Fibroblast of skin of scalp (primary cell): ENCODE measurements around the gene TPRX1. TPM values are rescaled to one million over a fixed set of nuclear protein-coding genes. Genes with fewer than 3 reads are reported as not detected.
"Not testable (repeated sequence)": the region's sequence is repeated elsewhere in the genome, so short reads cannot be mapped to it uniquely, and the experiment has no call there.

Source experiments
- DNase-seq: peaks from one replicate; pipeline ENCODE4 v3.0.0-alpha.2; 2013
- polyA plus RNA-seq, 2 experiments: library from polyadenylated mRNA; unstranded; fragments of 120-200 nt; gene quantifications; one replicate each; pipeline ENCODE4 v1.2.1, GENCODE V29; 2013; ENCODE audit not compliant: insufficient read length in 2 of 2

The TPRX1 gene, protein sequence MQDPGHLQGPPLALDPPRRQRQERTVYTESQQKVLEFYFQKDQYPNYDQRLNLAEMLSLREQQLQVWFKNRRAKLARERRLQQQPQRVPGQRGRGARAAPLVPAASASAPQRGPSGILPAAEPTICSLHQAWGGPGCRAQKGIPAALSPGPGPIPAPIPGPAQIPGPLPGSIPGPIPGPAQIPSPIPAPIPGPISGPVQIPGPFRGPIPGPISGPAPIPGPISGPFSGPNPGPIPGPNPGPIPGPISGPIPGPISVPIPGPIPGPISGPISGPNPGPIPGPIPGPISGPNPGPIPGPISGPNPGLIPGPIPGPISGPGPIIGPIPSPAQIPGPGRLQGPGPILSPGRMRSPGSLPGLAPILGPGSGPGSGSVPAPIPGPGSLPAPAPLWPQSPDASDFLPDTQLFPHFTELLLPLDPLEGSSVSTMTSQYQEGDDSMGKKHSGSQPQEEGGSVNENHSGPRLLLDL
- not detected for polyA plus RNA-seq (2013, experiment 1 of 2; ENCODE audit: insufficient read length)
- not detected for polyA plus RNA-seq (2013, experiment 2 of 2; ENCODE audit: insufficient read length)

DNA sequence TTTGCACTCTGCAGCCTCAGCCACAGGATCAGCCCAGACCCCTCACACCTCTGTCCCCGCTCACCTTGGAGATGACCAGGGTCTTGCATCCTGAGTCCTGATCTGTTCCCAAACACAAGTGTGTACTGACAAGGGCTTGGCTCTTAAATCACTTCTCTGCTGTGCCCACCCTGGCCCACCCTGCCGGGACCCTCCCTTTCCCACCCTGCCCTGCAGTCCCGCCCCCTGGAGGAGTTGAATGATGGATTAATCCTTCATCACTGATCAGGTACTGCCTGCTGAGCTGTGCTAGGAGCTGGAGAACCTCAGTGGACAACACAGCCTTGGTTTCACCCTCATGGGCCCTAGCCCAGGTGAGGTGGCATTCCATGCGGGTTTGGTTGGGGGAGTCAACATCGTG is at the start of gene TPRX1:
TSS of gene TPRX1 (minus strand) at position 101 of the 400 bp plus-strand sequence. CDS start at position 89, 12 bp downstream.
- DNase-seq = not testable (repeated sequence)

DNA sequence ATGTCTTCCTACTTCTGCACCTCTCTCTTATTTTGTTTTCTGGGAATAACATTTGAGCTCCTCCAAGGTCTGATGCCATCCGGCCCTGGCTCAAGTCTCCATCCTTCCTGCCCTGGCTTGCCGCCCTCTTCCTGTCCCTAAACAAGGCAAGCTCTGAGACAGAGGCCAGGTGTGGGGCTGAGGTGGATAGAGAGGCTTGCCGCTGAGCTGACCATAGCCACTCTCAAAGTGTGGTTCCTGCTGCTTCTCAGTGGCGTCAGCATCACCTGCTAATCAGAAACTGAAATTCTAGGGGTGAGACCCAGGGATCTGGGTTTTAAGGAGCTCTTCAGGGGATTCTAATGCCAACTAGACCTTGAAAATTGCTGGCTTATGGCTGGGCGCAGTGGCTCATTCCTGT is 48.7 kb upstream of the TPRX1 start:
- no peak for DNase-seq

DNA sequence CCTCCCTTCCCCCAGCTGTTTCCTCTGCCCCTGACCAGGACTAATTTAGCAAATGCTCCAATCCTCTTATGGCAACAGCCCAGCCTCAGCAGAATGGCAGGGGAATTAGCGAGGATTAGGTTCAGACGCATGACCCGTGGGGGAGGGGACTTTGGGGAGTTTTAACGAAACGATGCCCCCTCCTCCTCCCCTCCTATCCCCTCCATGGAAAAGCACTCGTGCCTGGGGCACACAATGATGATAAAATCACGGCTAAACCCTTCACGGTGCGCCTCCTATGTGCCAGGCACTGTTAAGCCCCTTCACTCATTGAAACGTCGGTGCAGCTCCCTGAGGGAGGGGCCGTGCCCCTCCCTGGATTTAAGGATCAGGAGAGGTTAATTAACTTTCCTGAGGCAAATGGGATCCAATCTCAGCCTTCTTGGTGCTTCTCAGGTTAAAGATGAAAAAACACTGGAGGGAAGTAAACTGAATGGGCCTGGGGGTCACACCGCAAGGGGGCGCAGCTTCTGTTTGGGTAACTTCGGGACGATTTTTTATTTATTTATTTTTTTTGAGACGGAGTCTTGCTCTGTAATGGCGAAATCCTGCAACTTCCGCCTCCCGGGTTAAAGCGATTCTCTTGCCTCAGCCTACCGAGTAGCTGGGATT is 44.6 kb upstream of the TPRX1 start:
- DNase-seq = no peak

DNA sequence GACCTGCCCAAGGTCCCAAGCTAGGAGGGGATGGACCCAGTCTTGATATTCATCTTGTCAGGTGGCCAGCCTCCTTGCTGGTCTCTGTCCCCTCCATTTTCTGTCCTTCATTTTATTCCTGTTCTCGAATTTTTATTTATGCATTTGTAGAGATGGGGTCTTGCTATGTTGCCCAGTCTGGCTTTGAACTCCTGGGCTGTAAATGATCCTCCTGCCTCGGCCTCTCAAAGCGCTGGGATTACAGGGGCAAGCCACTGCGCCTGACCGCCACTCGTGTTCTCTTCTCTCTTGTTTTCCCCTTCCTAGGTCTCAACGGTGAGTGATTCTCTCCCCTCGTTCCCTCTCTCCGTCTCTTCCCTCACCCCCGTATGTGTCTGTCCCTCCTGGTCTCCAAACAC is 44.1 kb upstream of the TPRX1 start:
- no peak for DNase-seq

DNA sequence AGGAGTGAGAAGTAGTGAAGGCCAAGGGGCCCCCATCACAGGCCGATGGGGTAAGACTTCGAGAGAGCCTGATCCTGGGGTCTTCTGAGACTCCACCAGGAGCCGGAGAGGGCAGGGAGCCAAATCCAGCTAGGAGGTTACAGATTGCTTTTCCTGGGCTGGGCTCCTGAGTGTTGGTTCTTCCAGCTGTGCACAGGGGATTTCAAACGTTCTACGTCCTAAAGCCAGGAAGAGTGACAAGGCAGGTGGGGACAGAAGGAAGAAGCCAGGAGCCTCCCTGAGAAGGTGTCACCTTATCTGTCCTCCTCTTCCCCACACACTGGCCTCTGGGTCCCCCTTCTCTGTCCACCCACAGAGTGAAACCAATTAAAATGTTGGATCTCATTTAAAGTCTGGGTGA is 38.6 kb upstream of the TPRX1 start:
- no peak for DNase-seq

DNA sequence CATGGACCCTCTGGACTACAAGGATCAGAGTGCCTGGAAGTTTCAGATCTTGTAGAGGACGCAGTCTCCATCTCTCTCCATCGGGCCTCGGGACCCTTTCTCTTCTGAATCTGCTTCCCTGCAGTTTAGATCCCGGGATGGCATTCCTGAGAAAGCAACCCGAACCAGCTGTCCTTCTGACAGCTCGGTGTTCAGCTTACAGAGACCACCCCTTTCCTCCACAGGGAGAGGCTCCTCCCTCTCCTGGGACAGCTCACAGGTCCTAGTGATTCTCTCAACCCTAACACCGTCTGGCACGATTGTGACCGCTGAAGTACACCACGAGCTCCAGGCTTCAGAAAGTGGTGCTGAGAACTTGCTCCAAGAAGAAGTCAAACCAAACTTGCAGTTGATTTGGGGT is 35.6 kb upstream of the TPRX1 start:
- DNase-seq = no peak

DNA sequence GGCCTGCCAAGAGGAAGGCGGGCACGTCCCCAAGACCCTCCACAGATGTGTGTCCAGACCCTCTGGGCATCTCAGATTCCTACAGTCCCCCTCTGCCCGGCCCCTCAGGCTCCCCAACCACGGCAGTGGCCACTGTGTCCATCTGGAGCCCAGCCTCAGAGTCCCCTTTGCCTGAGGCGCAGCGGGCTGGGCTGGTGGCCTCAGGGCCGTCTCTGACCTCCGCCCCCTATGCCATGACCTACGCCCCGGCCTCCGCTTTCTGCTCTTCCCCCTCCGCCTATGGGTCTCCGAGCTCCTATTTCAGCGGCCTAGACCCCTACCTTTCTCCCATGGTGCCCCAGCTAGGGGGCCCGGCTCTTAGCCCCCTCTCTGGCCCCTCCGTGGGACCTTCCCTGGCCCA is 35.1 kb upstream of the TPRX1 start:
- no peak for DNase-seq

DNA sequence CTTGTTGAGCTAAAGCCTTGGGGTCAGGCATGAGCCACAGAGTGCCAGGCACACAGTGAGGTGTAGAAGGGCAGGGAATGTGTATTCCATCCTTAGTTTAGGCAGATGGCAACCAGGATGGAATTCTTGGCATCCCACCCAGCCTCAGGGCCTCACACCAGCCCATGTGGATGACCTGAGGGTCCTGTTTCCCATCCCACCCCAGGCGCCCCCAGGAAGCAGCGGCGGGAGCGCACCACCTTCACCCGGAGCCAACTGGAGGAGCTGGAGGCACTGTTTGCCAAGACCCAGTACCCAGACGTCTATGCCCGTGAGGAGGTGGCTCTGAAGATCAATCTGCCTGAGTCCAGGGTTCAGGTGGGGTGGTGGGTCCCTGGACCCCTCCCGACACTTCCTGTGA is 31.7 kb upstream of the TPRX1 start:
- no peak for DNase-seq

DNA sequence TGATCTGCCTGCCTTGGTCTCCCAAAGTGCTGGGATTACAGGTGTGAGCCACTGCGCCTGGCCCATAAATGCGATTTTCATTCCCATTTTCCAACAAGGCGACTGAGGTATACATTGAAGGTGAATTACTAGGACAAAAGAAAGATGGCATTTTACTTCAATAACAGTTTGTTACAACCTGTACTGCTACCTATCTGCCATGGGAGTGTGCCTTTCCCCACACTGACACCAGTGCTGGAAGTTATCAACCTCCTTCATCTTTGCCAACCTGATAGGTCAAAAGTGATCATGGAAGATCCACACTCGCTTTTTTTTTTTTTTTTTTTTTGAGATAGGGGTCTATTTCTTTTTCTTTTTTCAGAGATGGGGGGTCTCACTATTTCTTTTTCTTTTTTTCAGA is 28.4 kb upstream of the TPRX1 start:
- no peak for DNase-seq

DNA sequence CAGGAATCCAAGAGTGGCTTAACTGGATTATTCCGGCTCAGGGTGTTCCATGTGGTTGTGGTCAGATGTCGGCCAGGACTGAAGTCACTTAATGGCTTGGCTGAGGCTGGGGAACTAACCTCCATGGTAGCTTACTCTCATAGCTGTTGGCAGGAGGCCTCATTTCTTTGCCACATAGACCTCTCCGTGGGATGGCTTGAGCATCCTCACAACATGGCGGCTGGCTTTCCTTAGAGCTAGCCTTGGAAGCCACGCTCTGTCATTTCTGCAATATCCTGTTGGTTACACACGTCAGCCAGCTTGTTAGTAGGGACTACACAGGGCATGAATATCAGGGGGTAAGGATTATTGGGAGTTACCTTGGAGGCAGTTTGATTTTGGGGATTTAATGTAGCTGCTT is 22.4 kb upstream of the TPRX1 start:
- no peak for DNase-seq

DNA sequence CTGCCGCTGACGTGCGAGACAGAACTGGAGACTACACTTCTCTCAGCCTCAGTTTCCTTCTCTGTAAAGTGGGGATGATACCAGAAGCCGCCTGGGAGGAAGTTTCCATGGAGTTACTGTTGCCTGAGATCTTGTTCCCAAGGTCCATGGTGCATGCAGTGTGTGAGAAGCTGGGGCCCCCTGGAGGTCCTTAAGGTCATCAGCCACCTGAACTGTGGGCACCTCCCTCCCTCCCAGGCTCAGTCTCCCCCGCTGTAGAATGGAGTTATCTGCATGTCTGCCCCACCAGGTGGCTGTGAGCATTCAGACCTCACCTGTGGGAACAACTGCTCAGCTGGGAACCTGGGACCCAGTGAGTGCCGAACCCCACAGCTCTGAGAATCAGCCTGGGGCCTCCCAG is 20.0 kb upstream of the TPRX1 start:
- no peak for DNase-seq

DNA sequence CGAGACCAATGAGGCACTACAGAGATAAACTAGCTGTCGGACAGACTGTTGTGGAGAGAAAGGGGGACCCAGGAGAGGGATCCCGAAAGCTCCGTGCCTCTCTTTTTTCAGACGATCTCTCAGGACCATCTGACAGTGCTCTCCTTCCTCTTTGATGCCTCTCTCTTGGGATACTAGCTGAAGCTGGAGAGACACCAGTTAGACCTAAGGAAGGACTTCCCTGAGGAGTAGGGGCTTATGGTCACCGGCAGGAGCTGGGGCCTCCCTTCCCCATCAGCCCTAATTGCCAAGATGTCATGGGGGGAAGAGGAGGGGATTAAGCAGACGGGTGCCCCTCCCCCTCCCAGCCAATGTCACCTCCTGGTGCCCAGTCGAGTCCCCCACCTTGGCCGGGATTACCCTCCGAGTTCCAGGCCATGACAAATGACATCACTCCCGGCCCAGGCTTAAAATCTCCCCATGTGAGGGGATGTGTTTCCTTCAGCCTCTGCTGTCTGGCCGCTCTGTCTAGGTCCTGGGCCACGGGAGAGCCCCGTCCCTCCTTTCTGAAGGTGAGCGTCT is 17.2 kb upstream of the TPRX1 start, which contains the start of gene CRX:
TSS of gene CRX (plus strand) at position 478 of the 561 bp plus-strand sequence. CDS start 12,507 bp downstream, outside the sequence.
- no peak for DNase-seq

DNA sequence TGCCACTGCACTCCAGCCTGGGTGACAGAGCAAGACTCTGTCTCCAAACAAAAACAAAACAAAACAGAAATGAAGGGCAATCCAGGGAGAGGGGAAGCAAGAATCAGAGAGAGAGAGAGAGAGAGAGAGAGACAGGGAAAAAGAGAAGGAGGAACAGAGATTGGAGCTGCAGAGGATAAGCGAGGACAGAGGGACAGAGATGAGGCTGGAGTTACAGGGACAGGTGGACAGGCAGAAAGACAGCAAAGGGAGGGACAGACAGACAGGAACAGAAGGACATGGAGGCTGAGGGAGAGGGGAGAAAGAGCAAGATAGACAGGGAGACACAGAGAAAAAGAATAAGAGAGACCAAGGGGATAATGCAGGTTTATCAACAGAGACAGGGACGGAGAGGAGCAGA is 16.1 kb upstream of the TPRX1 start:
- DNase-seq = no peak

DNA sequence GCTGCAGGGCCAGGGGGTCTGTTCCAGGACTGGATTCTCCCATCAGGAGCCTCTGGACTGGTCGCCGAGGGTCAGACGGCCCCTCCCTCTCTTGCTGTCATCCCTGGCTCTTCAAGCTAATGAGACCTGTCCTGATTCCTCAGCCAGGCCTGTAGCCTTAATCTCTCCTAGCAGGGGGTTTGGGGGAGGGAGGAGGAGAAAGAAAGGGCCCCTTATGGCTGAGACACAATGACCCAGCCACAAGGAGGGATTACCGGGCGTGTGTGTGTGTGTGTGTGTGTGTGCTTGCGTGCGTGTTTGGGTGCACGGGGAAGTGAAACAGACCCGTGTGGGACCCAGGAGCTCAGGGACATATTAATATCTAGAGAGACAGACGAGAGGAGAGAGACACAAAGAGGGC is 15.5 kb upstream of the TPRX1 start:
- no peak for DNase-seq

DNA sequence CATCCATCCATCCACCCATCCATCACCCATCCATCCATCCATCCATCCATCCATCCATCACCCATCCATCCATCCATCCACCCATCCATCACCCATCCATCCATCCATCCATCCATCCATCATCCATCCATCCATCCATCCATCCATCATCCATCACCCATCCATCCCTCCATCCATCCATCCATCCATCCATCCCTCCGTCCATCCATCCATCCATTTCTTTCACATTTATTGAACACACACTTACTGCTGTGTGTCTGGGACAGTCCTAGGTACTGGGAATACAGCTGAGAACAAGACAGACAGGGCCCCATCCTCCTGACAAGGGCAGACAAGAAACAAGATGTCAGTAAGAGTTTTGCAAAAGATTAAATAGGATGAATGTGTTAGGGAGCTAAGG is 13.9 kb upstream of the TPRX1 start:
- DNase-seq = not testable (repeated sequence)

DNA sequence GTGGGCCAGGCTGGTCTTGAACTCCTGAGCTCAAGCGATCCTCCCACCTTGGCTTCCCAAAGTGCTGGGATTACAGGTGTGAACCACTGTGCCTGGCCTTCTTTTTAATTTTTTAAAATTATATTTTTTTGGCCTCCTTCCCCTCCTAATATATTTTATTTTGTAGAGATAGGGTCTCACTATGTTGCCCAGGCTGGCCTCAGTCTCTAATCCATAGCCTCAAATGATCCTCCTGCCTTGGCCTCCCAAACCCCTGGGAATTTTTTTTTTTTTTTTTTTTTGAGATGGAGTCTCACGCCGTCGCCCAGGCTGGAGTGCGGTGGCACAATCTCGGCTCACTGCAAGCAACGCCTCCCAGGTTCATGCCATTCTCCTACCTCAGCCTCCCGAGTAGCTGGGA is 11.9 kb upstream of the TPRX1 start:
- not testable (repeated sequence) for DNase-seq

DNA sequence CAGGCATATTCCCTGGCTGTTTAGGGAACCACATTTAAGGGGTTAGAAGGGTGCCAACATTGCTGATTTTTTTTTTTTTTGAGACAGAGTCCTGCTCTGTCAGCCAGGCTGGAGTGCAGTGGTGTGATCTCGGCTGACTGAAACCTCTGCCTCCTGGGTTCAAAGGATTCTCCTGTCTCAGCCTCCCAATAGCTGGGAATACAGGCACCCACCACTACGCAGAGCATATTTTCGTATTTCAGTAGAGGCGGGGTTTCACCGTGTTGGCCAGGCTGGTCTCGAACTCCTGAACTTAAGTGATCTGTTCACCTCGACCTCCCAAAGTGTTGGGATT is 9.6 kb upstream of the TPRX1 start:
- no peak for DNase-seq

DNA sequence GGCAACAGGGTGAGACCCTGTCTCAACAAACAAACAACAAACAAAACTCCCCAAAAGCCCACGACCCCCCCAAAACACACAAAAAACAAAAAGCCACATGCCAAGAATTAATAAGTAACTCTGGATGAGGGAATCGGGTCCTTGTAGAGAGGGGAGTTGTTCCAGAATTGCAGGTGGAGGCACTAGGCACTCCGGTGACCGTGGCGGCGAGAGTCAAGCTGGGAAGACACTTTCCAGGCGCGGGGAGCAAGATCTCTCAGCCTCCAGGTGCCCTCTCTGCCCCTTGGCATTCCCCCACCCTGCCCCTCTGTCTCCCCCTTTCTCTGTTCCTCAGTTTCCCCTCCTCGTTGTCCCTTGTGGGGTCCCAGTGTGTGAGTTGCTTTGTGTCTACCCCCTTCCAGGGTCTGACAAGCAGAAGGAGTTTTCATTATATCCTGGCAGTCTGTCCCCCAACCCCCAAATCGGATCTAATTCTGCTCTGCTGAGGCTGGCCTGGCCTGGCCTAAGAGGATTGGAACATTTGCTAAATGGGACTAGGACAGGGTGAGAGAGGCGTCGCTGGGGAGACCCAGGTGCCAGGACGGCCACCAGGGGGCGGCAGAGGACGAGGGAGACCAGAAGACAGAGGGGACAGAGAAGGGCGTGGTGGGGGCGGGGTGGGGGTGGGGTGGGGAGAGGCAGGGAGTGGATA is 9.1 kb upstream of the TPRX1 start:
- DNase-seq = peak; percentile 59

DNA sequence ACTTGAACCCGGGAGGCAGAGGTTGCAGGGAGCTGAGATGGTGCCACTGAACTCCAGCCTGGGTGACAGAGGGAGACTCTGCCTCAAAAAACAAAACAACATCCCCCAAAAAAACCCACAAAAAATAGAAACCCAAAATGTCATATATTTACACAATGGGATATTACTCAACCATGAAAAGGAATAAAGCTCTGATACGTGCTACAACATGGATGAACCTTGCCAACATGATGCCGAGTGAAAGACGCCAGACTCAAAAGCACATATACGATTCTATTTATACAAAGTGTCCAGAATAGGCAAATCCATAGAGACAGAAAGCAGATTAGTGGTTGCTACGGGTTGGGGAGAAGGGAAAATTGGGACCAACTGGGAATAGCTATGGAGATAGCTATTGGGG is 2.1 kb upstream of the TPRX1 start:
- DNase-seq = no peak

DNA sequence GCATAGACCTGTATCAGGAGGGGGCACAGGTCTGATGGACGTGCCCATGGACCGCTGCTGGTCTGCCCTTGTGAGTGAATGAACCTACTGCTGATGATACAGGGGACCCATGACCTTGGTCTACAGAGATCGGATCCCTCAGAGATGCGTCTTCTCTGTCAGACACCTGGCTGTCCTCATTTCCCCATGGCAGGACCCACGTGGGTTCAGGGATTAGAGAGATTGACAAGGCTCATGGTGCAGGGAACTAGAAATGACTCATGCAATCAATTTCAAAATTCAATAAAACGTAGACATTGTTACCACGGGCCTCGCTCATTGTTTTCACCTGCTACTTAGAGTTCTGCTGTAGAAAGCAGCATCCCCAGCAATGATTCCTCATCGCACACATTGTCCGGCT is 962 bp upstream of the TPRX1 start:
- DNase-seq = no peak

DNA sequence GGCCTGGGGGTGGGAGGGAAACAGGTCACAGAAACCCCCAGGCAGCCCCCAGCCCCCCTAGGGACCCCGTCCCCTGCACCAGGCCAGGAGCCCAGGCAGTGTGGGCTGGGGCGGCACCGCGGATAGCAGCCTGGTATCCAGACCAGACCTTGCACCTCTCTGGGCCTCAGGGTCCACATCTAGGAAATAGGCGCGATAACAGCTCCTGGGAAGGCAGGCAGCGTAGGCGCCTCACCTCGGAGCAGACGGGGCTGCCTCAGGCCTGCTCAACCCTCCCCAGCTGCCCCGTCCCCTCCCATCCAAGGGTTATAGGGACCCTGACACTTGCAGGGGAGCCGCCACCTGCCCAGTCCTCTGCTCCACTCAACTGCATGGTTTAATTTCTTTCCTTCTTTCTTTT is 680 bp downstream of the TPRX1 start:
- DNase-seq = not testable (repeated sequence)

DNA sequence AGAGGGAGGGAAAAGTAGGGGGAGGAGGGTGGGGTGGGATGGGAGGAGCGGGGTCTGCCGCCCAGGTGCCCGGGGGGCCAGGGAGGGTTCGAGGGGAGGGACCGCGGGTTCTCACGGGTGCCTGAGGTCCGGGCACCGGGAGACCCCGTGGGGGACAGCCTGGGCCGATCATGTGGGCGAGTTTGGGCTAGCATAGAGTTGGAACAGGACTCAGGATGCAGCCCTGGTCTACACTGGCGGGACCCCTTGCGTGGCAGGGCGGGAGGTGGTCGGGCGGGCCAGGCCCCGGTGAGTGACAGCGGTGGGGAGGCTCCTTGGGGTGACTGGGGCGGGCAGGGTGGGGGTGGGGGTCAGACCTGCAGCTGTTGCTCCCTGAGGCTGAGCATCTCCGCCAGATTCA is 1.2 kb downstream of the TPRX1 start:
- DNase-seq = not testable (repeated sequence)

DNA sequence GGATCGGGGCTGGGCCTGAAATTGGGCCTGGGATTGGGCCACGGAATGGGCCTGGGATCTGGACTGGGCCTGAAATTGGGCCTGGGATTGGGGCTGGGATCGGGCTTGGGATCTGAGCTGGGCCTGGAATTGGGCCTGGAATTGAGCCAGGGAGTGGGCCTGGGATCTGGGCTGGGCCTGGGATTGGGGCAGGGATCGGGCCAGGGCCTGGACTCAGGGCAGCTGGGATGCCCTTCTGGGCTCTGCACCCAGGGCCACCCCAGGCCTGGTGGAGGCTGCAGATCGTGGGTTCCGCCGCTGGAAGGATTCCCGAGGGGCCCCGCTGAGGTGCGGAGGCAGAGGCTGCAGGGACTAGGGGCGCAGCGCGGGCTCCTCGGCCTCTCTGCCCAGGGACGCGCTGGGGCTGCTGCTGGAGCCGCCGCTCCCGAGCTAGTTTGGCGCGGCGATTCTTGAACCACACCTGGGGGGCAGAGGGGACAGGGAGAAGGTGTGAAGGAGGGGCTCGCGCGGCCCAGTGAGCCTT is 1.8 kb downstream of the TPRX1 start:
- DNase-seq = no peak
